ENCODE results near the gene FGFR3. TPM values are rescaled to one million over a fixed set of nuclear protein-coding genes. Genes with fewer than 3 reads are reported as not detected.
A peak's percentile ranks its signal among the peaks of the same experiment; 100 is the strongest.

FGFR3 gene
- total RNA-seq (ENCODE audit: low replicate concordance): 44.3 and 63.9 TPM in 2 replicates
- long read RNA-seq, partial matches to known transcripts: 0 of 1 reads
- long read RNA-seq, other reads (novel, unspliced or antisense): 1 of 1 reads

DNA sequence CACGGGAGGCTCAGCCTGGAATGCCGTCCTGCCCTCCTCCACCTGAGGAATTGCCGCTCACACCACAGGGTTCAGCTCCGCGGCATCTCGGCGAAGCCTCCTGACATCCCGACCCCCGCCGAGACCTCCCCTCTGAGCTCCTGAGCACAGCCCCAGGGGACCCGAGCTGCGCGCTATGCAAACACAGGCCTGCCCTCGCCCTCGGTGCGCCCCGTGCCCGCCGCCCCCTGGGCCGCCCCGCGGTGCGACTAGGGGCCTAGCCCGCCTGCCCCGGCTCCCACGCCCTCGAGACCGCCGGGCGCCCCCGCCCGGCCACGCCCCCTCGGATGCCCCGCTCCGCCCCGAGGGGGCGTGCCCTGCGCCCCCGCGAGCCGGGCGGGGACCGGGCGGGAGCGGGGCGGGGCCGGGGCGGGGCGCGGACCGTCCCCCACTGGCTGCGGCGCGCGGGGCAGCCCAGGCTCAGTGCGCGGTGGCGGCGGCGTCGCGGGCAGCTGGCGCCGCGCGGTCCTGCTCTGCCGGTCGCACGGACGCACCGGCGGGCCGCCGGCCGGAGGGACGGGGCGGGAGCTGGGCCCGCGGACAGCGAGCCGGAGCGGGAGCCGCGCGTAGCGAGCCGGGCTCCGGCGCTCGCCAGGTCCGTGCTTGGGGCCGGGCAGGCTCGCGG is at the start of gene FGFR3:
Gene FGFR3 (plus strand): TSS at position 462 of the 664 bp plus-strand sequence. CDS start 642 bp downstream, outside the sequence.
- DNase-seq (ENCODE audit: extremely low spot score, unreplicated experiment): no peak
- Mint-ChIP-seq H3K9me3 (no peaks in the 10 kb centered on the region), H3K4me1 (ENCODE audit: unreplicated experiment) (peaks cover 4% of the 10 kb centered on the region), H3K27ac (peak within 1 kb of the TSS; percentile 56), H3K27me3 (peaks cover 9% of the 10 kb centered on the region), H3K4me3 (peak within 1 kb of the TSS; percentile 79), H3K36me3 (no peaks in the 10 kb centered on the region)
- TF ChIP-seq, protein P1, sequence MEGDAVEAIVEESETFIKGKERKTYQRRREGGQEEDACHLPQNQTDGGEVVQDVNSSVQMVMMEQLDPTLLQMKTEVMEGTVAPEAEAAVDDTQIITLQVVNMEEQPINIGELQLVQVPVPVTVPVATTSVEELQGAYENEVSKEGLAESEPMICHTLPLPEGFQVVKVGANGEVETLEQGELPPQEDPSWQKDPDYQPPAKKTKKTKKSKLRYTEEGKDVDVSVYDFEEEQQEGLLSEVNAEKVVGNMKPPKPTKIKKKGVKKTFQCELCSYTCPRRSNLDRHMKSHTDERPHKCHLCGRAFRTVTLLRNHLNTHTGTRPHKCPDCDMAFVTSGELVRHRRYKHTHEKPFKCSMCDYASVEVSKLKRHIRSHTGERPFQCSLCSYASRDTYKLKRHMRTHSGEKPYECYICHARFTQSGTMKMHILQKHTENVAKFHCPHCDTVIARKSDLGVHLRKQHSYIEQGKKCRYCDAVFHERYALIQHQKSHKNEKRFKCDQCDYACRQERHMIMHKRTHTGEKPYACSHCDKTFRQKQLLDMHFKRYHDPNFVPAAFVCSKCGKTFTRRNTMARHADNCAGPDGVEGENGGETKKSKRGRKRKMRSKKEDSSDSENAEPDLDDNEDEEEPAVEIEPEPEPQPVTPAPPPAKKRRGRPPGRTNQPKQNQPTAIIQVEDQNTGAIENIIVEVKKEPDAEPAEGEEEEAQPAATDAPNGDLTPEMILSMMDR (conservative IDR thresholded peaks at IDR 0.05): no peak

DNA sequence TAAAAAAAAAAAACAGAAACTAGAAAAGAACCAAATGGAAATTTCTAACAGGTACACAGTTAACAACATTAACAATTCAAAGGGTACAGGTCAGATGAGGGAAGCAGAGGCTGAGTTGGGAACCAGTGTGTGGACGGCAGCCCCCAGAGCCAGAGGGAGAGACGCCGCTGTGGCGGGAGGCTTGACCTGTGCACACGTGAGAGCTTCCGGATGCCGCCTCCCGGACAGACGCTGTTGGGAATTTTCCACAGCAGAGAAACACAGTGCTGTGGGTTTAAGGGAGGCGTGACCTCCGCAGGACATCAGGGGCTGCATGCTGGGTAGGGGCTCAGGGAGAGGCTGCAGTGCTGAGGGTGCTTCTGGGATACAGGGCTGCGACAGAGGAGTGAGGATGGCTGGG is 49.5 kb upstream of the FGFR3 start:
- TF ChIP-seq, protein P1 (conservative IDR thresholded peaks at IDR 0.05): no peak
- H3K27me3 Mint-ChIP-seq: no peaks in the 10 kb centered on the region
- H3K4me1 Mint-ChIP-seq (ENCODE audit: unreplicated experiment): no peaks in the 10 kb centered on the region
- no peak overlapping the region for H3K27ac Mint-ChIP-seq
- no peaks in the 10 kb centered on the region for H3K9me3 Mint-ChIP-seq
- H3K36me3 Mint-ChIP-seq: peaks cover 9% of the 10 kb centered on the region
- H3K4me3 Mint-ChIP-seq: no peak overlapping the region
- DNase-seq (ENCODE audit: extremely low spot score, unreplicated experiment): no peak

DNA sequence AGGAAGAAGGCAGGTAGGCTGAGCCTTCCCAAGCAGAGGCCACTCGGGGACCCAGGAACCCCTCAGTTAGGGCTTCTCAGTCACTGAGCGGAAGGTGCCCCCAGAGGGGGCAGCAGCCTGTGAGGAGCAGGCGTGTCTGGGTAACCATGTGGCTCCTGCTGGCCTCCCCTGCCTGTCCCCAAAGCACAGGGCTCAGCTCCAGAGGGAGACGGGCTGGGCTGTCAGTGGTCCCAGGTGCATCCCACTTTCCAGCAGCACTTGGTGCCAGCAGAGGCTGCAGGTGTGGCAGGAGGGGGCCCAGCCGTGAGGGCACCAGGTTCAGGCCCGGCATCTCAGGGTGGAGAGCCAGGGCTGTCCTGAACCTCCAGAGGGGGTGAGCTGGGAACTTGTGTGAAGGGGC is 49.1 kb upstream of the FGFR3 start:
- no peak for DNase-seq (ENCODE audit: extremely low spot score, unreplicated experiment)
- peaks cover 5% of the 10 kb centered on the region for H3K36me3 Mint-ChIP-seq
- no peaks in the 10 kb centered on the region for H3K4me1 Mint-ChIP-seq (ENCODE audit: unreplicated experiment)
- H3K9me3 Mint-ChIP-seq: no peaks in the 10 kb centered on the region
- no peak overlapping the region for H3K4me3 Mint-ChIP-seq
- TF ChIP-seq, protein P1 (conservative IDR thresholded peaks at IDR 0.05): no peak
- H3K27ac Mint-ChIP-seq: no peak overlapping the region
- H3K27me3 Mint-ChIP-seq: no peaks in the 10 kb centered on the region

DNA sequence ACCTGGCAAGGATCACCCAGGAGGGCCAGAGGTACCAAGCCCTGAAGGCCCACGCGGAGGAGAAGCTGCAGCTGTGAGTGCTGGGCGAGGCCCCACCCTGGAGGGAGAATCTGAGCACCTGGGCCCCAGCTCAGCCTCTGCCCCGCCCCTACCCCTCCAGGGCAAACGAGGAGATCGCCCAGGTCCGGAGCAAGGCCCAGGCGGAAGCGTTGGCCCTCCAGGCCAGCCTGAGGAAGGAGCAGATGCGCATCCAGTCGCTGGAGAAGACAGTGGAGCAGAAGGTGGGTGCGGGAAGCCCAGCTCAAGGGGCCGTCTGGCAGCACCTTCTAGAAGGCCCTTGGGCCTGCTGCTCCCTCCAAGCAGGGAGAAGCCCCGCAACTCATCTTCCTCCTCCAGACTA is 48.5 kb upstream of the FGFR3 start:
- TF ChIP-seq, protein P1 (conservative IDR thresholded peaks at IDR 0.05): no peak
- H3K36me3 Mint-ChIP-seq: peaks cover 4% of the 10 kb centered on the region
- no peak overlapping the region for H3K4me3 Mint-ChIP-seq
- no peaks in the 10 kb centered on the region for H3K9me3 Mint-ChIP-seq
- no peak overlapping the region for H3K27ac Mint-ChIP-seq
- no peak for DNase-seq (ENCODE audit: extremely low spot score, unreplicated experiment)
- H3K27me3 Mint-ChIP-seq: no peaks in the 10 kb centered on the region
- H3K4me1 Mint-ChIP-seq (ENCODE audit: unreplicated experiment): no peaks in the 10 kb centered on the region

DNA sequence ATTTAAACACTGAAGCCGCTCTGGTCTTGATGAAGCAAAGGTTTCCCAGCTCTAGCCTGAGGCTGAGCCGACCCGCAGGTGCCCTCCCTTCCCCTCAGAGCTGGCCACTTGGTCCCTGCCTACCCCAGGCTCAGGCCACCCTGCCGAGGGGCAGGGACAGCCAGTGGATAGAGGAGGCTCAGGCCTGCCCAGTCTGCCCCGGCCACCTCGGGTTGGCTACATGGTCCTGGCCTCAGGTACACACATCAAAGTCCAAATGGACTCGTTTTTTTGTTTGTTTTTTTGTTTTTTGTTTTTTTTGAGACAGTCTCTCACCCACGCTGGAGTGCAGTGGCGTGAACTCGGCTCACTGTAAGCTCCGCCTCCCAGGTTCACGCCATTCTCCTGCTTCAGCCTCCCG is 47.9 kb upstream of the FGFR3 start:
- Mint-ChIP-seq H3K9me3 (no peaks in the 10 kb centered on the region), H3K27ac (no peak overlapping the region), H3K4me3 (no peak overlapping the region), H3K36me3 (peaks cover 4% of the 10 kb centered on the region), H3K27me3 (no peaks in the 10 kb centered on the region), H3K4me1 (ENCODE audit: unreplicated experiment) (no peaks in the 10 kb centered on the region)
- TF ChIP-seq, protein P1 (conservative IDR thresholded peaks at IDR 0.05): no peak
- DNase-seq (ENCODE audit: extremely low spot score, unreplicated experiment): no peak
